Vagina (tissue), 2 donors: Measurements from ENCODE around the gene CFAP69.

Experiments used
- POLR2AphosphoS5 ChIP-seq, 2 donors: sonication (generic); formaldehyde crosslinking; IDR thresholded peaks; one replicate each; pipeline ENCODE4 v1.9.0; 2017; ENCODE audit warnings: antibody characterized with exemption in 2 of 2, mild to moderate bottlenecking in 2 of 2, low read depth in 1 of 2; ENCODE audit not compliant: insufficient read depth in 1 of 2
- TF ChIP-seq, protein P1 (sequence below), 3 experiments: fragments of 450-650 bp in 2 of 3; fragments of 200-600 bp in 1 of 3; sonication (generic) in 1 of 3; IDR thresholded peaks; one replicate each; pipeline ENCODE4 v1.5.1; 2017 to 2019; ENCODE audit warnings: antibody characterized with exemption in 3 of 3, mild to moderate bottlenecking in 2 of 3, moderate library complexity in 2 of 3

GRCh38 chr7:90229682-90230081 lies 15.3 kb upstream of the CFAP69 start:
- TF ChIP-seq, protein P1, sequence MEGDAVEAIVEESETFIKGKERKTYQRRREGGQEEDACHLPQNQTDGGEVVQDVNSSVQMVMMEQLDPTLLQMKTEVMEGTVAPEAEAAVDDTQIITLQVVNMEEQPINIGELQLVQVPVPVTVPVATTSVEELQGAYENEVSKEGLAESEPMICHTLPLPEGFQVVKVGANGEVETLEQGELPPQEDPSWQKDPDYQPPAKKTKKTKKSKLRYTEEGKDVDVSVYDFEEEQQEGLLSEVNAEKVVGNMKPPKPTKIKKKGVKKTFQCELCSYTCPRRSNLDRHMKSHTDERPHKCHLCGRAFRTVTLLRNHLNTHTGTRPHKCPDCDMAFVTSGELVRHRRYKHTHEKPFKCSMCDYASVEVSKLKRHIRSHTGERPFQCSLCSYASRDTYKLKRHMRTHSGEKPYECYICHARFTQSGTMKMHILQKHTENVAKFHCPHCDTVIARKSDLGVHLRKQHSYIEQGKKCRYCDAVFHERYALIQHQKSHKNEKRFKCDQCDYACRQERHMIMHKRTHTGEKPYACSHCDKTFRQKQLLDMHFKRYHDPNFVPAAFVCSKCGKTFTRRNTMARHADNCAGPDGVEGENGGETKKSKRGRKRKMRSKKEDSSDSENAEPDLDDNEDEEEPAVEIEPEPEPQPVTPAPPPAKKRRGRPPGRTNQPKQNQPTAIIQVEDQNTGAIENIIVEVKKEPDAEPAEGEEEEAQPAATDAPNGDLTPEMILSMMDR (IDR thresholded peaks at IDR 0.05): no peak
- TF ChIP-seq POLR2AphosphoS5 (IDR thresholded peaks at IDR 0.05; ENCODE audit: insufficient read depth in 1 of 2, low read depth in 1 of 2): no peak
